Activated effector memory CD4-positive, alpha-beta T cell treated with anti-CD3 and anti-CD28 coated beads, Interleukin-2, amount 50 U/mL, for 16 hours (primary cell): ENCODE data around the gene CA12.

Source experiments
- DNase-seq: peaks from one replicate; pipeline ENCODE4 v3.0.0-alpha.2; 2020

Gene CA12

DNA sequence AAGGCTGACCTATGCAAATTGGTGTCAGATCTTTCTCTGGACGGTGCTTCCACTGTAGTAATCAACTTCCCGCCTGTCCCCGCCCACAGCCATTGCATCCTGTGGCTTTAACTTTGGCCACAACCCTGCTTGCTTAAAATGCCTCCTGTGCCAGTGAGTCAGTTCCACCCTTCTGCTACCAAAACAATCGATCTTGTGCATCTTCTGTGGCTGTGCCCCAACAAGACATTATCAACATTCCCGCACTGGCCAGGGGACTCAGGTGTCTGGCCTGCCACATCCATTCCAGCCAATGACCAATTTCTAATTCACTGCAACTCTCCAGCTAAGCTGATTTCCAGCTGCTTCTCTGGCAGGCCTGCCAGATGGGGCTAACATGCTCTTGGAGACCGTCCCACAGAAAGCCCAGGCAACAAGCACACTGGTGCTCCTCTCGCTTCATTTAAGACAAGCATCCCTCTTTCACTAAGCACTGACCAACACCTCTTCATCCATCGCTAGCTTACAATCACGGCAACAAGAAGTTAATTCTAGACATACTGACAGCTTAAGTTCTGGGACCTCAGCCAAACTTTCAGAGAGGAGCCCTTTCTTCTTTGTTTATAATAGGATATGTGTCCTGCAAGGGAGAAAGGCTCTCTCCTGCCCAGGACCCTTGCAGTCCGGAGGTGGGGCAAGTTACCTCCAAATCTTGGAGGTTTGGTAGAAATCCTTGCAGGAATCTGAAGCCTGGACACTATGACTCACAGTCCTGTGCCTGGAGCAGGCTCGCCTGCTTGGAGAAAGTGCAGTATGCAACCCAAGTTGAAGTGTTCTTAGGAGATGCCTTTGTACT lies 6.7 kb downstream of the CA12 start:
- no peak for DNase-seq

DNA sequence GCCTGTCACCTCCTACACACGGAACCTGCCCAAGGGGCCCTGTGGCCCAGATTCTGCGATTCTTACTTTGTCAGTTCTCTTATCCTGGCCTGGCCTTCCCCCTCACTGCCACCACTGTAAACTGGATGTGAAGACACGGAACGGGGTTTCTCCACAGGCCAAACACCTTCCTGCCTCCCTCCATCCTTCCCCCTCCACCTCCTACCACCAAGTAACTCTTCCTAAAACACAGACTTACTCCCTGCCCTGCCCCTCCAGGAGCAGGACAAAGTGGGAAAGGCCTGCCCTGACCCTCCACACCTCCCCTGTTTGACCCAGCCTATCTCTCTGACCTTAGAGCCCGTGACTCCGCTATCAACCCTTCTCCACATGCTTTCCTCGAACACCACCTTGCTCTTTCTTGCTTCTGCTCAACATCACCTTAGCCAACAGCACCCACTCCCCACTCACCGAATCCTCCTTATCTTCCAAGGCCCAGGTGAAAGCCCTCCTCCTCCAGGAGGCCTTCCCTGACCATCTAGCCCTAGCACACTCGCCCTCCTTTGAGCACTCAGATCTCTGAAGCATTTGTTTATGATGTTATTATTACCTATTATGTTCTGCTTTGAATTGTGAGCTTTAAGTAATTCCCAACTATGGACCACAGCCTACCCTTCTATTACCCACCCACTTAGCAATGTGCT lies 7.6 kb downstream of the CA12 start:
- DNase-seq: no peak

DNA sequence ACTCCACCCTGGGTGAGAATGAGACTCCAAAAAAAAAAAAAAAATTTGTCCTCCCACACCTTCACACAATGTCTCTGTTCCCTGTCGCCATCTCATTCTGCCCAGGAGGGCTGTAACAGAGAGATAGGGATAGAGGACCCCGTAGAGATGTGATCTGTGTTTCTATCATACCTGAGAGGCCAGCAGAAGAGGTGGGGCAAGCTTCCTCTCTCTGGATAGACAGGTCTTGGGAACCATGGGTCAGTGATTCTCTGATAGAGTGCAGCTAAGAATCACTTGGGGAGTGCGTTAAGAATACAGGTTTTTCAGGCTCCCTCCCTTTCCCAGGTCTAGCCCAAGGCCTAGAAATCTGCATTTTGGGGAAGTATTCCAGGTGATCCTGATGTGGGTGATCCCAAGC lies 8.3 kb downstream of the CA12 start:
- no peak for DNase-seq

DNA sequence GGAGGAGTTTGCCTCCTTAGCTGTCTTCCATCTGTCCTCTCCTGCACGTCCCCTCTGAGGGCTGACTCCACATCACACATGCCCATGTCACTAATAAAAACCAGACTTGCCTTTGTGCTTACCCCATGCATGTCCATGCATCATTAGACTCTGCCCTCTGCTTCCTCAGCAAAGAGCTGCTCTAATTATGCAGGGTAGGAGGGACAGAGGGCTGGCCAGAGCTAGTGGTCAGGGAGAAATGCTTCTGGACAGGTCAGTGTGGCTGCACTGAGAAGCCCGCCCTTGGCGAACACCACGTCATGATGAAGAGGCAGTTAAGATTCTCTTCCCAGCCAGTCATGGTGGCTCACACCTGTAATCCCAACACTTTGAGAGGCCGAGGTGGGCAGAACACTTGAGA lies 8.9 kb downstream of the CA12 start:
- peak; percentile 42 for DNase-seq

DNA sequence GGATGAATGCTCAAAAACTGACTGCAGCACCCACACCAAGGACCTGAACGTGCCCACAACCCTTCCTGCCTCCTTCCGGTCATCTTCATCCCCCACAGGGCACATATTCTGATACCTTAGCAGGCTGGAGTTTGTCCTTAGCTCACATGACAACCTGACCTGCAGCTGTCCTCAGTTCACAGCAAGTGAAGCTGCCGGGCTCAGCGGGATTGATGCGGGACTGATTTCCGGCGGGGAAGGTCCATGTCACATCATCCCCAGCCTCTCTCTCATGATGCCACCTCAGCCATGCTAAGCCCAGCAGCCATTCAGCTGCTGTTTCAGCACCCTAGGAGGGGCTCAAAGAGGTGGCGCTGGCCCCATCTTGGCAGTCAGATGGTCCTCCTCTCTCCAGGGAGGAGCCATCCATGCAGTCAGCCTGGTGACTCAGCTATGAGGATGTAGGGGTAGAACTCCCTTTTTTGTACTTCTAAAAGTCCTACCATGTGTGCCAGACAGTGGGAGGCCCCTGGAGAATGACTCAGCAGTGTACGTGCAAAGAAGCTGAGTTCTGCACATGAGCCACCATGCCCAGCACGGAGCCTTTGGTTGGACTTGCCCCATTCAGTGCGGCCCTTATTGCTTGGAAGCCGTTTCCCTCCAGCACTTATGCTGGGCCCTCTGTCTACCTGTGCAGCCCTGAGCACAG lies 9.5 kb downstream of the CA12 start:
- DNase-seq: peak; percentile 59

DNA sequence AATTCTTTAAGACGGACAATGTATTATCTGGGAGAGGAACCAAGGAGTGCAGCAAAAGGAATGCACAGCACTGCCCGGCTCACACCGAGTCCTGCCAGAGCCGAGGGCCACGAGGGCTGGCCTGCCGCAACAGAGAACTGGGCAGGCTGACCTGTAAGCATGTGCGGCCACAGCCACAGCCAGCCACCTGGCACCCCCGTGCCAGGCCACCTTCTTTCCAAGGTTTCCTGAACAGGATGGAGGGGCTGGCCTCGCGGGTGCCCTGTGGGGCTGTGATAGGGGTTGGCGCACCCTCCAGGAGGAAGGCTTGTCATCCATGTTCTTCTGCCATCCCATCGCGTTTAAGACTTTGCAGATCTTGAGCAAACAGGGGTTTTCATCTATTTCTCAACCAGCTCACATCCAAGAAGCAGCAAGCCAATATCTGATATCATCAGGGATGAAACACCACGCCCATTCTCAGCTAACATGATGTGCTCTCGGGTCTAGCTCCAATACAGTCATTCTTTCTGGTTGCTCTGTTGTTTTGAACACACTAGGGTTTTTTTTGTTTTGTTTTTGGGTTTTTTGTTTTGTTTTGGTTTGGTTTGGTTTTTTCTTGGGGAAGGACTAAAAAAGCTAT lies 10.2 kb downstream of the CA12 start:
- DNase-seq: peak; percentile 52

DNA sequence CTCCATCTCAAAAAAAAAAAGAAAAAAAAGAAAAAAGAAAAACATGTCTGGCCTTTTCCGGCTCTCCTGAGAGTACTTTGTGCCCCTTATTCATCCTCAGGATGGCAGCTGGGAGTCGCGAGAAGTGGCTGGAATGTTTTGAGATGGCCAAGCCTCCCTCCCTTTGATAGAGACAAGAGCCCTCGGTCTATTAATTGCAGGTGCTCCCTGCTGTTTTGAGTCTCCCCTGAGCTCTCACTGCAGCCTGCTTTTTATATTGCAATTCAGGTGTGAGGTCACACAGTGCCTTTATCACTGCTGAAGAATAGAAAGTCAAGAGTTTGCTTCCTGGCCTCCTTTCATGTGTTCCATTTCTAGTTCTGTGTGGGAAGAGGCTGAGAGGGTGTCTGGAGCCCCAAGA lies 10.9 kb downstream of the CA12 start:
- DNase-seq: peak; percentile 27

DNA sequence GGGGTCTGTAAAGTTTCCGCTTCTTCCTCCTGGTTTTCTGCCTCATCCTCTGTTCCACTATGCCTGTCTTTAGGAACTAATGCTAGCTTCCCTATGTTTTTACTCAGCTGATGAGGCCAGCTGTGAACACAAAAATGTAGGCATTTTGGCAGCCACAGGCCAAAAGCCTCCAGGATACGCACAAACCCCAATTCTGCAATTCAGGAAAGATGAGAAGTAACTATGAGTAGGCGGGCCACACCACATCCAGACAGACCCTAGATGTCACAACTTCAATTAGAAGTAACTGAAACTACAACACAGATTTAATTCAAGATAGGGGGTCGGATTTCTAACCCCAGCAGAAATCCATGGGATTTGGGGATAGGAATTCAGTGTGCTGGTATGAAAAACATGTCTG lies 11.9 kb downstream of the CA12 start:
- peak; percentile 1 for DNase-seq

DNA sequence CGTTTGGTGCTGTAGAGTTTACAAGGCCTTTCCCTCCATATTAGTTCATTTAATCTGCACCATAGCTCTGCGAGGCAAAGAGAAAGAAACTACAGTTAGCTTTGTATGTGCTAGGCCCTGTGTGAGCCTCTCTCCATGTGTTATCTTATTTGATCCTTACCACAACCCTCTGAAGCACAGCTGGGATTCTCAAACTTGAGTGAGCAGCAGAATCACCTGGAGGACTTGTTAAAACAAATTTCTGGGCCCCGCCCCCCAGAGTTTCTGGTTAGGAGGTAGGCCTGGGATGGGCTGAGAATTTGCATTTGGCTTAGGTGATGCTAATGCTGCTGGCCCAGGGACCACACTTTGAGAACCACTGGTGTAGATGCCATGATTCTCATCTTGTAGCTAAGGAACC lies 12.3 kb downstream of the CA12 start:
- DNase-seq: peak; percentile 14

DNA sequence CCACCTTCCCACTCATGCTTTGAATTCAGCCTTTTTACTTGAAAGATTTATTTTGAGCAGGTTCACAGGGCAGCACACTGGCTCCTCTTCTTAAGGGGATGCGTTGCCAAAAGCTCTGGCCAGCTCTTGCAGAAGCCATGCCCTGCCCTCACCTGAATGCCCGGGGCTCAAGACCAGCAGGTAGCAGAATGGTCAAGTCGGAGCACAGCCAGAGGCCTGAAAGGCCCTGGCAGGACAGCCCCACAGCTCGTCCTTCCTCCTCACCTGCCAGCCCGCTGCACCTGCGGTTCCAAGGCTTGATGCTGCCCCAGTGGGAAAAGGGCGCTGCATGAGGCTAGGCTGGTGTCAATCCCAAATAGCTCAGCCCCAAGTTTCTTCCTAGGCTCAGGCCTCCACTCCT lies 13.1 kb downstream of the CA12 start:
- peak; percentile 38 for DNase-seq

DNA sequence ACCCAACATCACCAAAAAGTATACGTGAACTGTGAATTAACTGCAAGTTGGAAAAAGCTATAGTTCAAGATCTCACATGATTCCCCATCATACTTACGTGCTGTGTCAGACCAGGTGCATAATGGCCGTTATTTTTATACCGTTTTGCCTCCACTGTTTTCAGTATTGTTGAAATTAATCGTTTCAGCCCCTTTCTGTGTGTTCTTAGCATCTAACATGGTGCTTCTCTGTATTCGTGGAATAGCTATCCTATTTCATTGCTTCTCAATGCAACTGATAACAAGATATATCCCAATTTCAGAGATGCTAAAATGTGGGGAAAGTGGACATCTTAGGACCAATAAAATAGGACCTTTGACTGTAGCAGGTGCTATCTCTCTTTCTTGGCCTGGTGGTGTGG lies 13.7 kb downstream of the CA12 start:
- DNase-seq: no peak

DNA sequence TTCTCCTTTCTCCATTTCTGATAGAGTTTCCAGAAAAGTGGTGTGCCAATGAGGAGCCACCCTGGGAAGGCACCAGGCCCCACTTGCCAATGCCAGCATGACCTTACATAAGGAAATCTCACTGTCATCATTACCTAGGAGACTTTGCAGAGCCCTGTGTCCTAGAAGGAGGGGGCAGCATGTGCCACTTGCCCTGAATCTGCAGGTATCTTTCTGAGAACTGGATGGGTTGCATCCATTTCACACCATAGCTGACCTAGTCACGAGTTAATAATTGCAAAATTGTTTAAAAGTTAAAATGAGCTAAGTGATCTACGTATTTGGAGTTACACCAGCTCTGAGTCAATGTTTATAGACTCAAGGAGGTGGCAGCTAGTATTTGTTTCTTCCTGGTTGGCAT lies 14.3 kb downstream of the CA12 start:
- peak; percentile 9 for DNase-seq

DNA sequence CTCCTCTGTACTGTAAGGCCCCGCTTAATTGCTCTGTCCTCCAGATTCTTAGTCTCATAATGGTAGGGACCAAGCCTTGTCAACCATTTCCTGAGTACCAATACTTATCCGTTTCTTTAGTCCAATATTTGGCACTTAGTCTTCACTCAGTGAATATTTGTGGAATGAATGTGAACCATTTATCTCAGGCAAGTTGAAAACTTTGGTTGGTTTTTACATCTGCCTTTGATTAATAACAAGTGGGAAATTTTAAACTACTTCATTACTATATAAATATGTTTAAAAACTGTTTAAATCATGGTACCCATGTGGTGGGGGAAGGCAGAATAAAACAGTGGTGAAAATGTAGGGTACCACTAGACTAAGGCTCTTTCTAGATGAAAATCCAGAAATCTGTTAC lies 15.2 kb downstream of the CA12 start:
- no peak for DNase-seq

DNA sequence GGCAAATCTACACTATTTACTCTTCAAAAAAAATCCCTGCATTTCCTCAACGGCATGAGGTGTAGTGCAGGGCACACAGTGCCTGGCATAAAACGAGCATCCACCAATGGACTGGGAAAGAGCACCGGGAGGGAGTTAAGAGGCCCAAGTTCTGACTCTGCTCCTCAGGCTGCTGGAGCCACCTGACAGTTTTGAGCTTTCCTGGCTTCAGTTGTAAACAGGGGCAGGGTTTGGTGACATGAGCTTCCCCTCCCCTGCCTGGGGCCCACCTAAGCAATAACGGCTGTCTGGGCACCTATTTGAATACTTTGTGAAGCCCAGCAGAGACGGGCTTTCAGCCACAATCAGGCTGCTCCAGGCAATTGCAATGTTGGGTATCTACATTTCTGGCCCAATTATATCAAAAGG lies 16.4 kb downstream of the CA12 start:
- peak; percentile 21 for DNase-seq

DNA sequence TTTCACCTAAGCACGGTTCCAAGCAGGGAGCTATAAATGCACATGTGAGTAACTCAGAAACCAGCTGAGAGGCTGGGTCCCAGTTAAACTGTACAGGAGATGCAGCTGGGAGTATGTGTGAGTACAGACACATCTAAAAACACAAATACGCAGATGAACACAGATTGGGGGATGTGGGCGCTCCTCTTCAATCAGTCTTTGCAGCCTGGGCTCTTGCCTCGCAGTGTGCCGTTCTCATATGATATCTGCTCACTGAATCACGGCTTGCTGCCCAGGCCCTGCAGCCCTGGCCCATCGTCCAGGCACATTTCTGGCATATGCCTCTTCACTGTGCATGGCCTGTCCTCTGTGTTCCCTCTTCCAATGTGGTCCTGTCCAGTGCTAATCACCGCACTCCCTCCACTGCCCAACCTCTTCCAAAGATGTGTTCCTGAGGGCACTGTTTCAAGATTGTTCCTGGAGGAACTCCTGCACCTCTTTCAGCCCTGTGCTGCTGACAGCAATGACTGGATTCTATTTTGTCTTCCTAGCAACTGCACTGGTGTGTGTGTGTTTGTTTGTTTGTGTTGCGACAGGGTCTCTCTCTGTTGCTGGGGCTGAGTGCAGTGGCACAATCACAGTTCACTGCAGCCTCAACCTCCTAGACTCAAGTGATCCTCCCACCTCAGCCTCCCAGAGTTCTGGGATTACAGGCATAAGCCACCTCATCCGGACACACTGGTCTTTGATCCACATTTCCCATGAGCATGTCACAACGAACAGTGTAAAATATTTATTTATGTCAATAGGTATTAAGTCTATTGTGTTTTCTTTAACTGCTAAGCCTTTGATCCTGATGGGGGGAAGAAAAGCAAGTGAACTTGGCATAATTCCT lies 17.0 kb downstream of the CA12 start:
- DNase-seq: peak; percentile 13

DNA sequence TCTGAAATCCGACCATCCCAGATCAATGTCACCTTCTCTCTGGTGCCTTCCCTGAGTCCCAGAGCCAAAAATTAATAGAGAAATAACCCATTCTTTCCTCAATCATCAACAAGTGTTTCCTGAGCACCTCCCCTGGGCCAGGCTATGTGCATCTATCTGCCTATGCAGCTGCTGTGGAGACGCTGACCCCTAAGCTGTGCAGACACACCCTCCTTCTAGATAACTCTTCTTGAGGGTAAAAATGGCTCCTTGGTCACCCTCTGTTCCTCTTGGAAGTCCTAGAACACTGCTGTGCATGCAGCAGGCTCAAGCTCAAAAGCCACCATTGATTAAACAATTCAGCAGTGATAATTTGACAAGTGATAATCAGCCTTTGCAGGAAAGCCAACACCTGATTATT lies 18.4 kb downstream of the CA12 start:
- peak; percentile 30 for DNase-seq

DNA sequence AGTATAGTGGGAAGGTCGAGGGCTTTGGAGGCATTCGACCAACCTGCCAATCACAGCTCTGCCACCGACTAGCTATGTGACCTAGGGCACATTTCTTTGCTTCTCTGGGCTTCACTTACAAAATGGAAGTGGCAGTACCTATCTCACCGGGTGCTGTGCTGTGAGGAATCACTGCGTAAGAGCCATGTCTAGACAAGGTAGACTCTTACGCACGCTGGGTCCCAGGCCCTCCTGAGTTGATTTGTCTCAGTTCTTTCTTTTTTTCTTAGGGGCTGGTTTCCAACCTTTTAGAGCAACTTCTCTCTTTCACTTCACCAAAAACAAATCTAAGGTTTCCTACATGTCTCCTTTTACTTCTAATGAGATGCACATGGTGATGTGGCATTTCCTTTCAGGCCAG lies 18.8 kb downstream of the CA12 start:
- no peak for DNase-seq

DNA sequence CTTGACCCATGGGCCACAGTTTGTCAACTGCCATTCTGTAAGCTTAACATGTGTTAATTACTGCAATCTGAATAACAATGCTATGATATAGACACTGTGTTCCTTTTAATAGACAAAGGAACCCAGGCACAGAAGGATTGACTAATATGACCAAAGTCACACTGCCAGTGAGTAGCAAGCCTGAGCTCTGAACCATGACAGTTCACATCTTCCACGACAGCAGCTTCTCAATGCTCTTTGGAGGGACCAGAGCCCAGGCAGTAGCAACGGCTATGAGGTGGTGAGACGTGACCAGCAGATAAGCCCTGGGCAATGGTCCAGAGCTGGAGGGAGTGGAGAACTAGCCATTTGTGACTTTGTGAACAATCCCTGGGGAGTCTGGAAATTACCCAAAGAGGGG lies 19.4 kb downstream of the CA12 start:
- no peak for DNase-seq

DNA sequence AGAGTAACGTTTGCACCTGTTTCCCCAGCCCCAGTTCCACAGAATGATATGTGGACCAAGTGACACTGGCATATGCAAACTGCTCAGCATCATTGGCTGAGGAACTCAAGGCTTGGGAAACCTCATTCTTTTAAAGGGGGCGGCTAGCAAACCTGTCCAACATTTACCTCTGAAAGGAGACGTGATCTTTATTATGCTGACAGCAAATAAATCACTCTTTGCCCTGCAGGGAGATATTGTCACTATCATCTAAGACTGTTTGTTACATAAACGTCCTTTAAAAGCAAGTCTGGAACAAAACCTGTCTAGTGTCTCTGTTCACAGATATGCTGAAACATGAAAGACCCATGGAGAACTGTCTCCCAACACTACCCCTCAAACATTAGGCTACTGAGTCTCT lies 21.5 kb downstream of the CA12 start:
- peak; percentile 19 for DNase-seq

DNA sequence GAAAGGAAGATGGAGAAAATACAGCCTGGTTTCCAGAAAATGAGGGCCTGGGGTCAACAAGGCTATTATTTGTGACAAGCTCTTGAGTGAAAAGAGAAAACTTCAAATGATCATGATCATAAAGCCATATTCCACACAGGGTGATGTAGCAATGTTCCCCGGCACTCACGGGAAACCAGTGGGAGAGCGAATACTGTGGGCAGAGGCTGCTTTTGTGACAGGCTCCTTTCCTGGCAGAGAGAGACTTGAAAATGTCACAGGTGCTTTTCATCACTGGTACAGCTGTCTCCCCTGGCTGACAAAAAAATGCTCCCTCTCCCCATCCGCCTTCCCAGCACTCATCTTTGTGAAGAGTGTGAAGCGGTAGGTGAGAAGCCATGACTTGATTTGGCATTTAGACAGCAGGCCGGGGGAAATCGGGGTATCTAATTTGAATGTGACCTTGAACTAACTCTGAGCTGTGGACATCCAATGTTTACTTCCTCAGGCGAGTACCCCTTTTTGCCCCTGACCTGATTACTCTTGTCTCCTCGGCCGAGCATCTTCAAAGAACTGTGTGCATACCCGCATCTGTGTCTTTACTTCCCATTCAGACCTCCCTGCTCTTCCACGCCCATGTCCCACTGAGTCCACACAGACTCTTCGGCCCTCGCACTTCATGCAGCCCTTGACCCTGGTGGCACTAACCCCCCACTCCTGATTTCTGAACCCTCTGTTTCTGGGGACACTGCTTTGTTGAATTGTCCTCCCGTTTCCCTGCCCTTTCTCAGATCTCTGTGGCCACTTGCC lies 23.2 kb downstream of the CA12 start:
- DNase-seq: peak; percentile 8

DNA sequence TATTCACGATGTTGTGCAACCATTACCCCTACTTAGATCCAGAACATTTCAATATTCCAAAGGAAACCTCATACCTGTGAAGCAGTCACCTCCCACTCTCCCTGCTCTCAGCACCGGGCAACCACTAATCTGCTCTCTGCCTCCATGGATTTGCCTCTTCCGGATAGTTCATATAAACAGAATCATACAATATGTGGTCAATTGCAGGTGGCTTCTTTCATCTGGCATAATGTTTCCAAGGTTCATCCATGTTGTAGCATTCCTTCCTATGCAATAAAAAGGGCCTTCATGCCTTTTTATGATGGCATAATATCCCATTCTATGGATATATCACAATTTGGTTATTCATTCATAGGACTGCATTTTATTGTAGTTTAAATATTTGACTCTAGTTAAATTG lies 23.9 kb downstream of the CA12 start:
- no peak for DNase-seq

DNA sequence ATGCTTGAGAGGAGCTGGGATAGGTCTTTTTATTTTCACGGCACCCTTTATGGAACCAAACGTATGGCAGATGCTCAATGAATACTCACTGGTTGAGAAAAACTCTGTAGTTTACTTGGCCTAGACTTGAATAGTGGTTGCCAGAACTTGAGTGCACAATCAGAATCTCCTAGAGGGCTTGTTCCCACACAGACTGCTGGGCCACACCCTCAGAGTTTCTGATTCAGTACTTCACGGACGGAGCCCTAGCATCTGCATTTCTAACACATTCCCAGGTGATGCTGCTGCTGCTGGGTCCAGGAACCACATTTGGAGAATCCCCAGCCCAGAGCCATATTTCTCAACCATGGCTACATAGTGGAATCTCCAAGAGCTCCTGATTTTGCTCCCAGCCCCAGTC lies 24.6 kb downstream of the CA12 start:
- DNase-seq: no peak
